SK-N-SH (cell line): Measurements from ENCODE around the gene IRF2BP2.

ENCODE experiments used
- CTCF ChIP-seq: fragments of 200-600 bp; sonication (generic); IDR thresholded peaks from 2 replicates; pipeline ENCODE4 v1.6.1; 2017; ENCODE audit warnings: antibody characterized with exemption, mild to moderate bottlenecking, moderate library complexity
- GABPA ChIP-seq: IDR thresholded peaks from 2 replicates; pipeline ENCODE4 v1.4.0; 2012; ENCODE audit warnings: low read depth, mild to moderate bottlenecking
- SIN3A ChIP-seq: IDR thresholded peaks from 2 replicates; pipeline ENCODE4 v1.6.1; 2012; ENCODE audit warnings: low read depth, mild to moderate bottlenecking, low read length, moderate library complexity, borderline replicate concordance
- USF2 ChIP-seq: fragments of 150-350 bp; IDR thresholded peaks from 2 replicates; pipeline ENCODE4 v1.6.1; 2017; ENCODE audit warnings: antibody characterized with exemption, low read length, low read depth, borderline replicate concordance
- ZBTB33 ChIP-seq: IDR thresholded peaks from 2 replicates; pipeline ENCODE4 v1.4.0; 2012; ENCODE audit warnings: low read depth, borderline replicate concordance

GRCh38 chr1:234628089-234628488, 18.1 kb upstream of the IRF2BP2 start:
- no peak for TF ChIP-seq CTCF
- TF ChIP-seq SIN3A: no peak
- no peak for TF ChIP-seq GABPA
- TF ChIP-seq ZBTB33: no peak
- no peak for TF ChIP-seq USF2
